Nucleus accumbens (tissue), 56 donors: ENCODE data around the gene ACBD3.
"Not testable (repeated sequence)": the region's sequence is repeated elsewhere in the genome, so short reads cannot be mapped to it uniquely, and the experiment has no call there.

Source experiments
- DNase-seq, 56 donors: peaks; one replicate each; lab custom pipeline; 2025; lab: John Stamatoyannopoulos, UW

Gene ACBD3

GRCh38 chr1:226202666-226203065 lies 16.1 kb upstream of the ACBD3 start:
- DNase-seq: not testable (repeated sequence)

- no peak for DNase-seq
Observed at GRCh38 chr1:226202246-226202645, 15.7 kb upstream of the ACBD3 start.

DNA sequence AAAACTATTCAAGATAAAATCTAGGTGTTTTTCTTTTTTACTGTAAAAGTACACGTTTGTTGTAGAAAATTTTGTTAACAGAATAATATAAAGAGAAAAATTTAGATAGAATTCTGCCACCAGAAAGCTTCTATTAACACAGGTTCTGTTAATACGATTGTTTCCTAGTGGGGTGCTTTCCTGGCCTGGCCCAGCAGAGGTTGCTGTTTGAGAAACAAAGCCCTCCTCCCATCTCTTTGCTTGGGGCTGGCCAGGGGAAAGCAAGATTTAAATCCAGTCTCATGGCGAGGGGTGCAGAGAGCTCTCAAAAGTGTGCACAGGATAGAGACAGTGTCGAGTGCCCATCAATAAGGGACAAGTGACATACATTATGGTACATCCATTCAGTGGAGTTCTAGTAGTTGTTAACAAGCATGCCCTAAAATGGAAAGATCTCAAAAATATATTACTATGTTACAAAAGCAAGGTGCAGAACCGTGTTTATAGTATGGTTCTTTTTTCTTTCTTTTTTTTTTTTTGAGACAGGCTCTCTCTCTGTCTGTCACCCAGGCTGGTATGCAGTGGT lies 14.6 kb upstream of the ACBD3 start:
- DNase-seq: no peak

DNA sequence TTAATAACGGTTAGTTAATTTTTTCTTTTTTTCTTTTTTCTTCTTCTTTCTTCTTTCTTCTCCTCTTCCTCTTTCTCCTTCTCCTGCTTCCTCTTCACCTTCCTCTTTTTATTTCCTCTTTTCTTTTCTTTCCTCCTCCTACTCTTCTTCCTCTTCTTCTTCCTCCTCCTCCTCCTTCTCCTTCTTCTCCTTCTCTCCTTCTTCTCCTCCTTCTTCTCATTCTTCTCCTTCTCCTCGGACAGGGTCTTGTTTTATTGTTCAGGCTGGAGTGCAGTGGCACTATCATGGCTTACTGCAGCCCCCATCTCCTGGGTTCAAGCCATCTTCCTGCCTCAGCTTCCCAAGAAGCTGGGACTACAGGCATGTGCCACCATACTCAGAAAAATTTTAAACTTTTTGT lies 13.4 kb upstream of the ACBD3 start:
- no peak for DNase-seq

GRCh38 chr1:226195144-226195543 lies 8.6 kb upstream of the ACBD3 start:
- no peak for DNase-seq

DNA sequence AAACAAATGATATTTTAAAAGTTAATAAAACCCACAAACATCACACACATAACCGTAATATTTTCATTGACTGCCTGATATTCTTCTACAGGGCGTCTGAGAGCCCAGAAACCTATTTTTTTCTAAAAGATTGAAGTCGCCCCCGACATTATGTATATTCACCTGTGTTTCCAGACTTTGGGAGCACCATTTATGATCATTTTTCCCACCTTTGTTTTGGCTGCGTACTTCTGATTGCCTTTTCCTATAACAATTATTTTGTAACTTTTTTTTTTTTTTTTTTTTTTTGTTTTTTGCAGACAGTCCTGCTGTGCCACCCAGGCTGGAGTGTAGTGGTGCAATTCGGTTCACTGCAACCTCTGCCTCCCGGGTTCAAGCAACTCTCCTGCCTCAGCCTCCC lies 839 bp upstream of the ACBD3 start:
- no peak for DNase-seq

DNA sequence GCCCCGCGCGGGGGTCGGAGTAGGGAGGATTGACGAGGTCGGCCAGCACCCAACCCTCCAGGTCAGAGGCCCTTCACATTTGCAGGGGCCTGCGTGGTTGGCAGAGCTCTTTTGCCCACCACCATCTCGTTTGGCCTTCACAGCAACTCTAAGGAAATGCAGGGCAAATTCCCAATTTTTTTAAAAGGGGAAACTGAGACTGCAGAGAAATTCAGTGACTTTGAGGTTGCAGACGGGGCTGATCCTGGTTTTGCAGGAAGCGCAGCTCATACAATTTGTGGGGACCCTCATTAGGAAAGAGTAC lies 430 bp upstream of the ACBD3 start:
- no peak for DNase-seq

GRCh38 chr1:226185141-226186036 lies 1.2 kb downstream of the ACBD3 start:
- no peak for DNase-seq

GRCh38 chr1:226181996-226182714 lies 4.4 kb downstream of the ACBD3 start:
- DNase-seq: peak in 5 of 56 donors; percentile 1 to 9 (median 4)

DNA sequence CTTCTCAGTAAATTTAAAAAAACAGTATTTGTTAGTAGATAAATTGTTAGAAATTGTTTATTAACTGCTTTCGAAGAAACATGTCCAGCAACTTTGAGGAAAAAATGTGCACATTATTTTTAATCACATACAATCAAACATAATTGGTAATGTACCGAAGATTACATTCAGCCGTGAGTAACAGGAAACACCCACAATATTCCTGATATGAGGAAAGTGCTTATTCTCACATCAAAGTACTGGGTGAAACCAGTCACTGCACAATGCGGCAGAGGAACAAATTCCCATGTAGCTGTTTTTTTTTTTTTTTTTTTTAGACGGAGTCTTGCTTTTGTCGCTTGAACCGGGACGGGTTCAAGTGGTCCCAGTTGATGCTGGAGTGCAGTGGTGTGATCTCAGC lies 9.7 kb downstream of the ACBD3 start:
- no peak for DNase-seq

GRCh38 chr1:226172589-226172988 lies 14.0 kb downstream of the ACBD3 start:
- DNase-seq: no peak

- no peak for DNase-seq
Observed at GRCh38 chr1:226166341-226166740, 20.2 kb downstream of the ACBD3 start.

- DNase-seq: no peak
Observed at GRCh38 chr1:226164154-226164553, 22.4 kb downstream of the ACBD3 start.

DNA sequence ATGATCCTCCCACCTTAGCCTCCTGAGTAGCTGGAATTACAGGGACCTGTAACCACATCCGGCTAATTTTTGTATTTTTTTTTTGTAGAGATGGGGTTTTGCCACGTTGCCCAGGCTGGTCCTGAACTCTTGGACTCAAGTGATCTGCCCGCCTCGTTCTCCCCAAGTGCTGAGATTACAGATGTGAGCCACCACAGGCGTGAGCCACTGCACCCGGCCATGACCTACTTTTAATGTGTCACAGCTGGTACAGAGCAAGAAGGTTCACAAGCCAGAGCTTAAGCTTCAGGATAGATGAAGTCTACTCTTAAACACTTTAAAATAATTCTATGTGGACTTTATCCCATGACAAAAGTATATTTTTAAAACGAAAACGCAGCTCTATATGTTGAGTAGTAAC lies 23.6 kb downstream of the ACBD3 start:
- DNase-seq: no peak

GRCh38 chr1:226158983-226159382 lies 27.6 kb downstream of the ACBD3 start:
- DNase-seq: no peak

DNA sequence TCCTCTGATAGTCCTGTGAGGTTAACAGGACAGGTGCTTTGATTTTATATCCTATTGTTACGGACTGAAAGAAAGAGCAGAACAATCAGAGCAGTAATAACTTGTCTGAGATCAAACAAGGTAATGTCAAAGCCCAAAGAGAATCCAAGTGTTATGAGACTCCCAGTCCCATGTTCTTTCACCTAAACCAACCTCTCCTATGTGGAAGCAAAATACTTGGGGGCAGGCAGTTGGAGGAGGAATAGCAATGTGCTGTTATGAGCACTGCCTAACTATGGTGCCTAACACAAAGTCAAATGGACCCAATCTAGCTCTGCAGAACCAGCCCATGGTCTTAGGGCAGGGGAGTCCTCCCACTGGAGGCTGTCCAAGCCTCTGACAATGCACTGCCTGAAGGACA lies 28.1 kb downstream of the ACBD3 start:
- no peak for DNase-seq

GRCh38 chr1:226157761-226158316 lies 28.7 kb downstream of the ACBD3 start:
- no peak for DNase-seq

DNA sequence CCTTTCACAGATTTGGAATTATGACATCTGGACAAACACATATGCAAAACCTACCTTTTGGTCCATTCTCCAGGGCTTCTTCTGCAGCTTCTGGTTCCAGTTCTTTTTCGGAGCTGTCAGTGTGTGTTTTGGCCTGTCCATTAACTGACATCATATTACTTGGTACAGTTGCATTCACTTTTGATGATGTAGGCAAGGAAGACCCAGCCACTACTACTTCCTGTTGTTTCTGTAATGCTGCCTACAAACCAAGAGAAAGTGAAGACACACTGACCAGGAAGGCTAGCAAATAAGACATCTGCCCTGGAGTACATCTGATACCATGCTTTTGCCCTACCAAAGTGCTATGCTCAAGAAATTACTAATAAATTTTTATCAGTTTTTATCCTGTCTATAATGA lies 31.9 kb downstream of the ACBD3 start:
- DNase-seq: no peak

DNA sequence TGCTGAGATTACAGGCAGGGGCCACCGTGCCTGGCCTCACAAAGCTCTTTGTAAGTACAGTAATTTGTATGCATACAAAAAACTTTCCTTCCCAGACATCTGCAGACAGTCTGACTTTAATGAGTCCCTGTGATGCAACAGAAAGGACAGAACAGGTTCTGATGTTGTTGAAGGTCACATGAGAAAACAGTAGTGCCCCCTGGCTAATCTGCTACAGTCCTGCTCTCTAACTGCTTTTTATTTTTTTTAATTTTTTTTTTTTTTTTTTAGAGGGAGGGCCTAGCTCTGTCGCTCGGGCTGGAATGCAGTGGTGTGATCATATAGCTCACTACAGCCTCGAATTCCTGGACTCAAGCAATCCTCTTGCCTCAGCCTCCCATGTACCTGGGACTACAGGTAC lies 36.7 kb downstream of the ACBD3 start:
- DNase-seq: no peak

- no peak for DNase-seq
Observed at GRCh38 chr1:226148121-226148648, 38.4 kb downstream of the ACBD3 start.

- no peak for DNase-seq
Observed at GRCh38 chr1:226144045-226144444, 42.5 kb downstream of the ACBD3 start.
